GM18867 (cell line): ENCODE data around the gene PIK3CB.
A peak's percentile ranks its signal among the peaks of the same experiment; 100 is the strongest.
"Not testable (repeated sequence)": the region's sequence is repeated elsewhere in the genome, so short reads cannot be mapped to it uniquely, and the experiment has no call there.

Experiments
- ATAC-seq: cut with Tn5 transposase; IDR thresholded peaks from one replicate; pipeline ENCODE4 v1.9.1; 2021; ENCODE audit warnings: mild to moderate bottlenecking, moderate library complexity; ENCODE audit not compliant: unreplicated experiment

The PIK3CB gene

GRCh38 chr3:138629526-138629925, 205.2 kb downstream of the PIK3CB start:
- ATAC-seq, result no peak

GRCh38 chr3:138625707-138626365, 208.9 kb downstream of the PIK3CB start:
- ATAC-seq, result no peak

- ATAC-seq, result no peak
Observed at GRCh38 chr3:138624518-138624917, 210.2 kb downstream of the PIK3CB start.

DNA sequence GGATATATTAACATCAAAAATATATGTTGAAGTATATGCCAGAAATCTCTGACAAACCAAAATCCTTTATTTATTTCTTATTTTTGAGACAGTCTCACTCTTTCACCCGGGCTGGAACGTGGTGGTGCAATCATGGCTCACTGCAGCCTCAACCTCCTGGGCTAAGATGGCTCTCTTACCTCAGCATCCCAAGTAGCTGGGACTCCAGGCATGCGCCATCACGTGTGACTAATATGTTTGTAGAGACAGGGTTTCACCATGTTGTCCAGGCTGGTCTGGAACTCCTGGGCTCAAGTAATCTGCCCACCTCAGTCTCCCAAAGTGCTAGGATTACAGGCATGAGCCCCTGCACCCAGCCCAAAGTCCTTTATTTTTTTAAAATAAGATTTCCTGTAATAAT, 214.3 kb downstream of the PIK3CB start:
- ATAC-seq, result no peak

- ATAC-seq, result no peak
Observed at GRCh38 chr3:138615462-138615861, 219.3 kb downstream of the PIK3CB start.

DNA sequence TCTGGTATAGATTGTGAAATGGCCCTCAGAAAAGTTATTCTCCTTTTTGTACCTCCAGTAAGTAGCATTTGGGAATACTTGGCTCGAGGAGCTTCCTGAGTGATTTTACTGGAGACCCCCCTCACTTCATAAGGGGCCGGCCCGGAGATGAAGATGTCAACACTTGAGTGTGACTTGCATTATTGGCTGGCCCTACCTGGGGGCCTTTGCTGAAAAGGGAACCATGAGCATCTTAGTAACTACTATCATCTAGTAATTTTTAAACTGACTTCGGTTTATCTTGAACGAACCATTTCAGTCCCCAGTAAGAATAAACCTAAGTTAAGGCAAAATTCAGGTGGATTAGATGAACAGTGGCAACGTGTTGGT, 224.8 kb downstream of the PIK3CB start:
- ATAC-seq, result no peak

GRCh38 chr3:138608322-138609135, 226.2 kb downstream of the PIK3CB start, which contains the start of gene FAIM:
TSS of gene FAIM (plus strand) at chr3:138608771. CDS start at chr3:138619727, 10,956 bp downstream.
- peak; percentile 75 for ATAC-seq

GRCh38 chr3:138604106-138604595, 230.6 kb downstream of the PIK3CB start:
- not testable (repeated sequence) for ATAC-seq
